Measurements from ENCODE around the gene RNF44. TPM values are rescaled to one million over a fixed set of nuclear protein-coding genes. Genes with fewer than 3 reads are reported as not detected.

Gene RNF44
- total RNA-seq, 6 experiments from 2014 or later = 10.6 to 13.4 (median 11.3) TPM

DNA sequence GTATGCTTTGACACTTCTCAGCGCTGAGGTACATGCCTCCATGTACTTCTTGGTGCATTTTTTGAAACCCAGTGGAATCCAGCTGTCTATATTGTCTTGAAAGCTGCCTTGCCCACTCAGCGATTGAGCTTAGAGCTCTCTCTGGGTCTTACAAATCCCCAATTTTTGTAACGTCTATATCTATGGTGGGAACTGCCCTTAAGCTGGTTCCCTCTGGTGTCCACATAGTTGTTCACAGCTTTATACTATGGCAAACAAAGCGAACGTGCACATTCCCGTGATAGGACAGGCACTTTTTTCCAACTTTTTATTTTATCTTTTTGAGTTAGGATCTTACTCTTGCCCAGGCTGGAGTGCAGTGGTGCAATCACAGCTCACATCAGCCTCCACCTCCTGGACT, 32.8 kb upstream of the RNF44 start:
- H3K36me3 Mint-ChIP-seq (ENCODE audit: low read depth) = no peaks in the 10 kb centered on the region
- TF ChIP-seq, protein P1, sequence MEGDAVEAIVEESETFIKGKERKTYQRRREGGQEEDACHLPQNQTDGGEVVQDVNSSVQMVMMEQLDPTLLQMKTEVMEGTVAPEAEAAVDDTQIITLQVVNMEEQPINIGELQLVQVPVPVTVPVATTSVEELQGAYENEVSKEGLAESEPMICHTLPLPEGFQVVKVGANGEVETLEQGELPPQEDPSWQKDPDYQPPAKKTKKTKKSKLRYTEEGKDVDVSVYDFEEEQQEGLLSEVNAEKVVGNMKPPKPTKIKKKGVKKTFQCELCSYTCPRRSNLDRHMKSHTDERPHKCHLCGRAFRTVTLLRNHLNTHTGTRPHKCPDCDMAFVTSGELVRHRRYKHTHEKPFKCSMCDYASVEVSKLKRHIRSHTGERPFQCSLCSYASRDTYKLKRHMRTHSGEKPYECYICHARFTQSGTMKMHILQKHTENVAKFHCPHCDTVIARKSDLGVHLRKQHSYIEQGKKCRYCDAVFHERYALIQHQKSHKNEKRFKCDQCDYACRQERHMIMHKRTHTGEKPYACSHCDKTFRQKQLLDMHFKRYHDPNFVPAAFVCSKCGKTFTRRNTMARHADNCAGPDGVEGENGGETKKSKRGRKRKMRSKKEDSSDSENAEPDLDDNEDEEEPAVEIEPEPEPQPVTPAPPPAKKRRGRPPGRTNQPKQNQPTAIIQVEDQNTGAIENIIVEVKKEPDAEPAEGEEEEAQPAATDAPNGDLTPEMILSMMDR (IDR thresholded peaks at IDR 0.05) = peak; percentile 53
- H3K27me3 Mint-ChIP-seq (ENCODE audit: insufficient read depth) = peaks cover 41% of the 10 kb centered on the region
- DNase-seq = no peak
- no peaks in the 10 kb centered on the region for H3K4me1 Mint-ChIP-seq (ENCODE audit: low read depth)
- H3K4me3 Mint-ChIP-seq = no peak overlapping the region
- no peaks in the 10 kb centered on the region for H3K9me3 Mint-ChIP-seq
- H3K27ac Mint-ChIP-seq = no peak overlapping the region

DNA sequence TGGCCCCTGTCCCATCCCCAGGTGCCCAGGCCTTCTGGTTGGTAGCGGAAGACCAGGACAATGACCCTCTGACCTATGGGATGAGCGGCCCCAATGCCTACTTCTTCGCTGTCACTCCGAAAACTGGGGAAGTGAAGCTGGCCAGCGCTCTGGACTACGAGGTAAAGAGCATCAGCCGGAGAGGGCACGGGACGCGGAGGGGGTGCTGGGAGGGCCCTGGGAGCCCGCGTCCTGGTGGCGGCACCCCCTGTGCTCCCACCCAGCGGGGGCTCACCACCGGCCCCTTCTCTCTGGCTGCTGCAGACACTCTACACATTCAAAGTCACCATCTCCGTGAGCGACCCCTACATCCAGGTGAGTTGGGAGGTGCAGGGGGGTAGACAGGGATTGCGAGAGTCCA, 31.5 kb upstream of the RNF44 start:
- Mint-ChIP-seq H3K4me3 (no peak overlapping the region), H3K27ac (no peak overlapping the region), H3K27me3 (ENCODE audit: insufficient read depth) (peaks cover 47% of the 10 kb centered on the region), H3K4me1 (ENCODE audit: low read depth) (no peaks in the 10 kb centered on the region), H3K9me3 (no peaks in the 10 kb centered on the region), H3K36me3 (ENCODE audit: low read depth) (no peaks in the 10 kb centered on the region)
- DNase-seq = no peak
- TF ChIP-seq, protein P1 (IDR thresholded peaks at IDR 0.05) = no peak

DNA sequence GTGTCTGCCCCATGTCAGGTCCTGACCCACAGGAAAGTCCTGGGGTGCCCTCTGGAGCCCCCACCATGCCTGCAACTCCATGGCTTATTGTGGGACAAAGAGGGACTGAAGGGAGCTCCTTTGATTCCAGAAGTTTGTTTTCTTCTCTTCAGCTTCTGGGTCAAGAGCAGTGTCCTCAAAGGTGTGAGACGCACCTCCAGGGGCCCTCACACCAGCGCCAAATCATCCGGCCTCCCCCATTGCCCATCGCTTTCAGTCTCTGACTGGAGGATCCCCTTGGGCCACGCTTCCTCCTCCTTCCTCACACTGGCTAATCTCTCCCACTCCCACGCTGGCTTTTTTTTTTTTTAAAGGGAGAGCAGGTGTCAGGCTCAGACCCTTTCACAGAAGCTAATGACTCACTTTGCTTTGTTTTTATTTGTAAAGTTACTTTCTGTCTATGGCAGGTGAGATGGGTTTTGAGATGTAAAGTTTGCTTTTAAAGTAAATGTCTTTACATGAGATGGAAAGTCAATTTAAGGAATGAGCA, 28.6 kb upstream of the RNF44 start:
- H3K27me3 Mint-ChIP-seq (ENCODE audit: insufficient read depth) = peaks cover 39% of the 10 kb centered on the region
- no peak for DNase-seq
- no peak overlapping the region for H3K4me3 Mint-ChIP-seq
- TF ChIP-seq, protein P1 (IDR thresholded peaks at IDR 0.05) = no peak
- no peaks in the 10 kb centered on the region for H3K9me3 Mint-ChIP-seq
- H3K4me1 Mint-ChIP-seq (ENCODE audit: low read depth) = no peaks in the 10 kb centered on the region
- no peaks in the 10 kb centered on the region for H3K36me3 Mint-ChIP-seq (ENCODE audit: low read depth)
- no peak overlapping the region for H3K27ac Mint-ChIP-seq

- no peak overlapping the region for H3K4me3 Mint-ChIP-seq
- no peak overlapping the region for H3K27ac Mint-ChIP-seq
- TF ChIP-seq, protein P1 (IDR thresholded peaks at IDR 0.05) = no peak
- no peaks in the 10 kb centered on the region for H3K4me1 Mint-ChIP-seq (ENCODE audit: low read depth)
- no peaks in the 10 kb centered on the region for H3K9me3 Mint-ChIP-seq
- no peaks in the 10 kb centered on the region for H3K36me3 Mint-ChIP-seq (ENCODE audit: low read depth)
- H3K27me3 Mint-ChIP-seq (ENCODE audit: insufficient read depth) = peaks cover 35% of the 10 kb centered on the region
- DNase-seq = no peak
Measured at GRCh38 chr5:176564002-176564401, 26.8 kb upstream of the RNF44 start.

- H3K27me3 Mint-ChIP-seq (ENCODE audit: insufficient read depth) = peaks cover 28% of the 10 kb centered on the region
- TF ChIP-seq, protein P1 (IDR thresholded peaks at IDR 0.05) = no peak
- H3K4me3 Mint-ChIP-seq = no peak overlapping the region
Measured at GRCh38 chr5:176562189-176562588, 25.0 kb upstream of the RNF44 start.

GRCh38 chr5:176561259-176561658, 24.1 kb upstream of the RNF44 start:
- Mint-ChIP-seq H3K4me1 (ENCODE audit: low read depth) (no peaks in the 10 kb centered on the region), H3K27me3 (ENCODE audit: insufficient read depth) (peaks cover 23% of the 10 kb centered on the region)

More at GRCh38 chr5:176562189-176562588, 25.0 kb upstream of the RNF44 start:
- Mint-ChIP-seq H3K27ac (no peak overlapping the region), H3K4me1 (ENCODE audit: low read depth) (no peaks in the 10 kb centered on the region), H3K36me3 (ENCODE audit: low read depth) (no peaks in the 10 kb centered on the region), H3K9me3 (no peaks in the 10 kb centered on the region)
- no peak for DNase-seq

More at GRCh38 chr5:176561259-176561658, 24.1 kb upstream of the RNF44 start:
- Mint-ChIP-seq H3K9me3 (no peaks in the 10 kb centered on the region), H3K27ac (no peak overlapping the region), H3K4me3 (no peak overlapping the region), H3K36me3 (ENCODE audit: low read depth) (no peaks in the 10 kb centered on the region)
- TF ChIP-seq, protein P1 (IDR thresholded peaks at IDR 0.05) = no peak
- no peak for DNase-seq

Measured in HFFc6 (cell line).